GM12878 (cell line): Measurements from ENCODE around the gene IRAK2. TPM values are rescaled to one million over a fixed set of nuclear protein-coding genes. Genes with fewer than 3 reads are reported as not detected.

Experiments used
- ASH2L ChIP-seq: fragments of 300-600, 200-600 bp; sonication (generic); IDR thresholded peaks from 2 replicates; pipeline ENCODE4 v1.6.1; 2017; ENCODE audit warnings: low read depth, mild to moderate bottlenecking, borderline replicate concordance
- BRCA1 ChIP-seq: IDR thresholded peaks from 2 replicates; pipeline ENCODE4 v1.6.1; 2011; ENCODE audit warnings: low read depth, low read length, improper control_type of control experiment
- CHD1 ChIP-seq: IDR thresholded peaks from 2 replicates; pipeline ENCODE4 v1.6.1; 2012; ENCODE audit warnings: low read depth, low read length, improper control_type of control experiment
- EZH2 ChIP-seq: IDR thresholded peaks from 2 replicates; pipeline ENCODE4 v1.6.1; 2012; ENCODE audit warnings: low read depth, mild to moderate bottlenecking, control low read depth, inconsistent platforms, low read length, borderline replicate concordance; ENCODE audit not compliant: control insufficient read depth
- HCFC1 ChIP-seq: fragments of 150-350 bp; IDR thresholded peaks from 2 replicates; pipeline ENCODE4 v1.6.1; 2014; ENCODE audit warnings: low read length
- IKZF2 ChIP-seq, 2 experiments: fragments of 450-650 bp; IDR thresholded peaks; 2 replicates each; pipeline ENCODE4 v1.6.1; 2017; ENCODE audit warnings: mild to moderate bottlenecking in 2 of 2, moderate library complexity in 2 of 2
- JUND ChIP-seq: IDR thresholded peaks from 2 replicates; pipeline ENCODE4 v1.6.1; 2012; ENCODE audit warnings: low read depth, mild to moderate bottlenecking, low read length, improper control_type of control experiment, moderate library complexity
- NBN ChIP-seq: fragments of 450-650 bp; IDR thresholded peaks from 2 replicates; pipeline ENCODE4 v1.6.1; 2016
- NR2F1 ChIP-seq: fragments of 450-650 bp; conservative IDR thresholded peaks from 2 replicates; pipeline ENCODE4 v1.6.1; 2017; ENCODE audit warnings: mild to moderate bottlenecking
- RAD21 ChIP-seq: IDR thresholded peaks from 2 replicates; pipeline ENCODE4 v1.6.1; 2011; ENCODE audit warnings: mild to moderate bottlenecking, low read depth, low read length, moderate library complexity; ENCODE audit not compliant: insufficient read depth
- RB1 ChIP-seq: fragments of 450-650 bp; formaldehyde crosslinking; IDR thresholded peaks from 2 replicates; pipeline ENCODE4 v1.6.1; 2017; ENCODE audit warnings: mild to moderate bottlenecking, borderline replicate concordance
- STAT1 ChIP-seq: fragments of 450-650 bp; conservative IDR thresholded peaks from 2 replicates; pipeline ENCODE4 v1.6.1; 2014; ENCODE audit warnings: antibody characterized with exemption, mild to moderate bottlenecking
- SUZ12 ChIP-seq: fragments of 200-600 bp; sonication (generic); IDR thresholded peaks from one replicate; pipeline ENCODE4 v1.6.1; 2018; ENCODE audit warnings: antibody characterized with exemption, mild to moderate bottlenecking; ENCODE audit not compliant: unreplicated experiment
- TBL1XR1 ChIP-seq: IDR thresholded peaks from 2 replicates; pipeline ENCODE4 v1.6.1; 2012; ENCODE audit warnings: low read depth, low read length, improper control_type of control experiment
- ZNF274 ChIP-seq: IDR thresholded peaks from one replicate; pipeline ENCODE4 v1.8.0; 2011; ENCODE audit not compliant: insufficient read length, insufficient read depth
- polyA plus RNA-seq, 11 experiments: library from polyadenylated mRNA; depleted of rRNA in 4 of 11; unstranded in 6 of 11; stranded (reverse) in 5 of 11; fragments of >200 nt; fragmentation: Nextera tagmentation in 4 of 11; fragmentation: Illumina TruSeq in 1 of 11; extraction: Ambion mirVana in 4 of 11; extraction: Trizol in 1 of 11; gene quantifications; 1 replicate in 1 of 11; 2 replicates in 10 of 11; pipeline versions ENCODE4 v1.2.1 to v1.2.3, GENCODE V29; 2011 to 2016; ENCODE audit warnings: inconsistent platforms in 2 of 11, missing spikeins in 2 of 11, low read depth in 1 of 11
- total RNA-seq, 4 experiments: library from RNA; depleted of rRNA in 3 of 4; stranded (reverse); fragments of >200 nt in 3 of 4; fragmentation: Illumina TruSeq in 1 of 4; extraction: Trizol in 1 of 4; gene quantifications; 2 replicates each; pipeline versions ENCODE4 v1.2.1 to v1.2.3, GENCODE V29; 2013 to 2021
- TF ChIP-seq, protein P1 (sequence below): fragments of 450-650 bp; IDR thresholded peaks from 2 replicates; pipeline ENCODE4 v1.6.1; 2017; ENCODE audit warnings: mild to moderate bottlenecking, low read depth, inconsistent platforms; ENCODE audit not compliant: poor library complexity, severe bottlenecking
- TF ChIP-seq, protein P2 (sequence below): fragments of 450-650 bp; IDR thresholded peaks from 2 replicates; pipeline ENCODE4 v1.6.1; 2014; ENCODE audit warnings: mild to moderate bottlenecking
- TF ChIP-seq, protein P3 (sequence below): IDR thresholded peaks from 2 replicates; pipeline ENCODE4 v1.6.1; 2011; ENCODE audit warnings: borderline replicate concordance, low read depth, mild to moderate bottlenecking, moderate library complexity, mixed read lengths, low read length; ENCODE audit not compliant: insufficient read depth; ENCODE audit errors: extremely low read length
- TF ChIP-seq, protein P4 (sequence below): fragments of 450-650 bp; conservative IDR thresholded peaks from 2 replicates; pipeline ENCODE4 v1.6.1; 2017; ENCODE audit warnings: mild to moderate bottlenecking, moderate library complexity
- TF ChIP-seq, protein P5 (sequence below): IDR thresholded peaks from 2 replicates; pipeline ENCODE4 v1.6.1; 2012; ENCODE audit warnings: mild to moderate bottlenecking, low read depth, low read length

The IRAK2 gene
- total and polyA plus RNA-seq, 10 of the 15 experiments (the other 5 are each of a cell fraction or from before 2014, with no cell fraction given), result 0.48 to 5.7 (median 4.5) TPM

DNA sequence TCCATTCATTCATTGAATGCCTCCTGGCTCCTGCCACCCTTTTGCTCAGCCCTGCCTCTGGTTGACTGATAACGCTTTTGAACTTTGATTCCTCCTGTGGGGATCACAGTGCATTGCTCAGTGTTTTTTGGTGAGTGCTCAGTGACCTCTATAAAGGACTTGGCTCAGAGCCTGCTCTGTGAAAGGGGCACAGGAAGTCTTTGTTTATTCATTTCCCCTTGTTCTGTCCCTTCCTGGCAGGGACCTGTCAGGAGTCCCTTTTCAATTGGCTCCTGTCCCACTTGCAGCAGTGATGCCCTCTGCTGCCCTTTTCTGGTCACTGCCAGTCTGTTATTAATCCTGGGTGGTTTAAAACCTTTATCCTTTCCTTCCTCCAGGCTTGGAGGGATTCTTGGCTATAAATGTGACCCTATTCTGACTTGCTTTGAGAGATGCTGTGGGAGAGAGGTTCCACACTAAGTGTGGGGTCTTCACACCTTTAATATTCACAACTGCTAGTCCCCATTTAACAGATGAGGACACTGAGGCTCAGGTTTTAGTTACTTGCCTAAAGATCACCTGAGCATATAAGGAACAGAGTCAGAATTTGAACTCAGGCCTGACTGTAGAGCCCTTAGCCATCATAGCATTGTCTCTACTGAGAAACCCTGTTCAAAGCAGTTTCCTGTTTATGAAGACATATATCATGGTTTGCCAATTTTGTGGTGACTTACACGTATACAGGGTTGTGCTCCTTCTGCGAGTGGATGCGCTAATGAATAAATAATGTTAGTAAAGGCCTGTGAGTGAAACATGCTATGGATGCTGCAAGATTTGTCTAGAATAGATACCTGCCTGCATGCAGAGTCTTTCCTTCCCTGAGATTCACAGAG lies 60.3 kb downstream of the IRAK2 start (continued):
- TF ChIP-seq, protein P1, sequence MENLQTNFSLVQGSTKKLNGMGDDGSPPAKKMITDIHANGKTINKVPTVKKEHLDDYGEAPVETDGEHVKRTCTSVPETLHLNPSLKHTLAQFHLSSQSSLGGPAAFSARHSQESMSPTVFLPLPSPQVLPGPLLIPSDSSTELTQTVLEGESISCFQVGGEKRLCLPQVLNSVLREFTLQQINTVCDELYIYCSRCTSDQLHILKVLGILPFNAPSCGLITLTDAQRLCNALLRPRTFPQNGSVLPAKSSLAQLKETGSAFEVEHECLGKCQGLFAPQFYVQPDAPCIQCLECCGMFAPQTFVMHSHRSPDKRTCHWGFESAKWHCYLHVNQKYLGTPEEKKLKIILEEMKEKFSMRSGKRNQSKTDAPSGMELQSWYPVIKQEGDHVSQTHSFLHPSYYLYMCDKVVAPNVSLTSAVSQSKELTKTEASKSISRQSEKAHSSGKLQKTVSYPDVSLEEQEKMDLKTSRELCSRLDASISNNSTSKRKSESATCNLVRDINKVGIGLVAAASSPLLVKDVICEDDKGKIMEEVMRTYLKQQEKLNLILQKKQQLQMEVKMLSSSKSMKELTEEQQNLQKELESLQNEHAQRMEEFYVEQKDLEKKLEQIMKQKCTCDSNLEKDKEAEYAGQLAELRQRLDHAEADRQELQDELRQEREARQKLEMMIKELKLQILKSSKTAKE, result peak; percentile 61
- peak; percentile 61; the same call in 1 of the 2 replicates for TF ChIP-seq RB1
- peak; percentile 96 for TF ChIP-seq RAD21
- TF ChIP-seq ZNF274, result no peak
- peak; percentile 63 for TF ChIP-seq NBN
- TF ChIP-seq, protein P2, sequence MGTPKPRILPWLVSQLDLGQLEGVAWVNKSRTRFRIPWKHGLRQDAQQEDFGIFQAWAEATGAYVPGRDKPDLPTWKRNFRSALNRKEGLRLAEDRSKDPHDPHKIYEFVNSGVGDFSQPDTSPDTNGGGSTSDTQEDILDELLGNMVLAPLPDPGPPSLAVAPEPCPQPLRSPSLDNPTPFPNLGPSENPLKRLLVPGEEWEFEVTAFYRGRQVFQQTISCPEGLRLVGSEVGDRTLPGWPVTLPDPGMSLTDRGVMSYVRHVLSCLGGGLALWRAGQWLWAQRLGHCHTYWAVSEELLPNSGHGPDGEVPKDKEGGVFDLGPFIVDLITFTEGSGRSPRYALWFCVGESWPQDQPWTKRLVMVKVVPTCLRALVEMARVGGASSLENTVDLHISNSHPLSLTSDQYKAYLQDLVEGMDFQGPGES, result no peak
- no peak for TF ChIP-seq ASH2L
- TF ChIP-seq HCFC1, result no peak
- TF ChIP-seq SUZ12, result no peak
- no peak for TF ChIP-seq JUND
- TF ChIP-seq, protein P3, sequence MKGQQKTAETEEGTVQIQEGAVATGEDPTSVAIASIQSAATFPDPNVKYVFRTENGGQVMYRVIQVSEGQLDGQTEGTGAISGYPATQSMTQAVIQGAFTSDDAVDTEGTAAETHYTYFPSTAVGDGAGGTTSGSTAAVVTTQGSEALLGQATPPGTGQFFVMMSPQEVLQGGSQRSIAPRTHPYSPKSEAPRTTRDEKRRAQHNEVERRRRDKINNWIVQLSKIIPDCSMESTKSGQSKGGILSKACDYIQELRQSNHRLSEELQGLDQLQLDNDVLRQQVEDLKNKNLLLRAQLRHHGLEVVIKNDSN, result no peak
- TF ChIP-seq, protein P4, sequence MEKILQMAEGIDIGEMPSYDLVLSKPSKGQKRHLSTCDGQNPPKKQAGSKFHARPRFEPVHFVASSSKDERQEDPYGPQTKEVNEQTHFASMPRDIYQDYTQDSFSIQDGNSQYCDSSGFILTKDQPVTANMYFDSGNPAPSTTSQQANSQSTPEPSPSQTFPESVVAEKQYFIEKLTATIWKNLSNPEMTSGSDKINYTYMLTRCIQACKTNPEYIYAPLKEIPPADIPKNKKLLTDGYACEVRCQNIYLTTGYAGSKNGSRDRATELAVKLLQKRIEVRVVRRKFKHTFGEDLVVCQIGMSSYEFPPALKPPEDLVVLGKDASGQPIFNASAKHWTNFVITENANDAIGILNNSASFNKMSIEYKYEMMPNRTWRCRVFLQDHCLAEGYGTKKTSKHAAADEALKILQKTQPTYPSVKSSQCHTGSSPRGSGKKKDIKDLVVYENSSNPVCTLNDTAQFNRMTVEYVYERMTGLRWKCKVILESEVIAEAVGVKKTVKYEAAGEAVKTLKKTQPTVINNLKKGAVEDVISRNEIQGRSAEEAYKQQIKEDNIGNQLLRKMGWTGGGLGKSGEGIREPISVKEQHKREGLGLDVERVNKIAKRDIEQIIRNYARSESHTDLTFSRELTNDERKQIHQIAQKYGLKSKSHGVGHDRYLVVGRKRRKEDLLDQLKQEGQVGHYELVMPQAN, result no peak
- TF ChIP-seq CHD1, result no peak
- peak; percentile 40; the same call in 1 of the 2 replicates for TF ChIP-seq NR2F1
- TF ChIP-seq, protein P5, sequence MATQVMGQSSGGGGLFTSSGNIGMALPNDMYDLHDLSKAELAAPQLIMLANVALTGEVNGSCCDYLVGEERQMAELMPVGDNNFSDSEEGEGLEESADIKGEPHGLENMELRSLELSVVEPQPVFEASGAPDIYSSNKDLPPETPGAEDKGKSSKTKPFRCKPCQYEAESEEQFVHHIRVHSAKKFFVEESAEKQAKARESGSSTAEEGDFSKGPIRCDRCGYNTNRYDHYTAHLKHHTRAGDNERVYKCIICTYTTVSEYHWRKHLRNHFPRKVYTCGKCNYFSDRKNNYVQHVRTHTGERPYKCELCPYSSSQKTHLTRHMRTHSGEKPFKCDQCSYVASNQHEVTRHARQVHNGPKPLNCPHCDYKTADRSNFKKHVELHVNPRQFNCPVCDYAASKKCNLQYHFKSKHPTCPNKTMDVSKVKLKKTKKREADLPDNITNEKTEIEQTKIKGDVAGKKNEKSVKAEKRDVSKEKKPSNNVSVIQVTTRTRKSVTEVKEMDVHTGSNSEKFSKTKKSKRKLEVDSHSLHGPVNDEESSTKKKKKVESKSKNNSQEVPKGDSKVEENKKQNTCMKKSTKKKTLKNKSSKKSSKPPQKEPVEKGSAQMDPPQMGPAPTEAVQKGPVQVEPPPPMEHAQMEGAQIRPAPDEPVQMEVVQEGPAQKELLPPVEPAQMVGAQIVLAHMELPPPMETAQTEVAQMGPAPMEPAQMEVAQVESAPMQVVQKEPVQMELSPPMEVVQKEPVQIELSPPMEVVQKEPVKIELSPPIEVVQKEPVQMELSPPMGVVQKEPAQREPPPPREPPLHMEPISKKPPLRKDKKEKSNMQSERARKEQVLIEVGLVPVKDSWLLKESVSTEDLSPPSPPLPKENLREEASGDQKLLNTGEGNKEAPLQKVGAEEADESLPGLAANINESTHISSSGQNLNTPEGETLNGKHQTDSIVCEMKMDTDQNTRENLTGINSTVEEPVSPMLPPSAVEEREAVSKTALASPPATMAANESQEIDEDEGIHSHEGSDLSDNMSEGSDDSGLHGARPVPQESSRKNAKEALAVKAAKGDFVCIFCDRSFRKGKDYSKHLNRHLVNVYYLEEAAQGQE, result no peak
- peak in 1 of 2 experiments; percentile 66; a peak in 3 of 4 replicates for TF ChIP-seq IKZF2 (IDR thresholded peaks at IDR 0.05)
- TF ChIP-seq EZH2, result no peak
- peak; percentile 35; the same call in 1 of the 2 replicates for TF ChIP-seq TBL1XR1
- TF ChIP-seq BRCA1, result no peak
- TF ChIP-seq STAT1, result peak; percentile 78; the same call in 1 of the 2 replicates
